Medulla oblongata (tissue), 1 donor: ENCODE results near the gene TSKS.
"Not testable (repeated sequence)": the region's sequence is repeated elsewhere in the genome, so short reads cannot be mapped to it uniquely, and the experiment has no call there.

Source experiments
- DNase-seq: peaks from one replicate; pipeline ENCODE4 v3.0.0-alpha.2; 2015; ENCODE audit errors: extremely low spot score

Gene TSKS

DNA sequence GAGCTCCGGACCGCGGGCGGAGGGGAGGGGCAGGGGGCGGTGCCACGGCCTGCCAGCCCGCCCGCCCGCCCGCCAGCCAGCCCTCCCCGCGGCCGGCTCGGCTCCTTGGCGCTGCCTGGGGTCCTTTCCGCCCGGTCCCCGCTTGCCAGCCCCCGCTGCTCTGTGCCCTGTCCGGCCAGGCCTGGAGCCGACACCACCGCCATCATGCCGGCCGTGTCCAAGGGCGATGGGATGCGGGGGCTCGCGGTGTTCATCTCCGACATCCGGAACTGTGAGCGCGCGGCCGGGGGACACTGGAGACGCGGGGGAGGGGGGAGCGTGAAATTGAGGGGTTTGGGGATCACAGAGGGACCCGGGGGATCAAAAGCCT is 3.8 kb upstream of the TSKS start, which contains the start of gene AP2A1:
TSS of gene AP2A1 (plus strand) at position 72 of the 370 bp plus-strand sequence. CDS start at position 205, 133 bp downstream.
- DNase-seq, result no peak

- DNase-seq, result peak; percentile 100
Observed at GRCh38 chr19:49766007-49766929, 3.2 kb upstream of the TSKS start.

DNA sequence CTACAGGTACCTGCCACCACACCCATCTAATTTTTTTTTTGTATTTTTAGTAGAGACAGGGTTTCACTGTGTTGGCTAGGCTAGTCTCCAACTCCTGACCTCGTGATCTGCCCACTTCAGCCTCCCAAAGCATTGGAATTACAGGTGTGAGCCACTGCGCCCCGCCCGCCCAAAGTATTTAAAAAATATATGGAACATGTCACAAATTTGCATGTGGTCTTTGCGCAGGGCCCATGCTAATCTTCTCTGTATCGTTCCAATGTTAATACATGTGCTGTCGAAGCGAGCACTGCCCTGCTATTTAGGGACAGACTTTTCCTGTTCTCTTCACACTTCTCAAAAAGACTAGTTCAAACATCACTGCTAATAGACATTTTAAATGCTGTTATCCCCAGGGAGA is 1.2 kb upstream of the TSKS start:
- DNase-seq, result no peak

DNA sequence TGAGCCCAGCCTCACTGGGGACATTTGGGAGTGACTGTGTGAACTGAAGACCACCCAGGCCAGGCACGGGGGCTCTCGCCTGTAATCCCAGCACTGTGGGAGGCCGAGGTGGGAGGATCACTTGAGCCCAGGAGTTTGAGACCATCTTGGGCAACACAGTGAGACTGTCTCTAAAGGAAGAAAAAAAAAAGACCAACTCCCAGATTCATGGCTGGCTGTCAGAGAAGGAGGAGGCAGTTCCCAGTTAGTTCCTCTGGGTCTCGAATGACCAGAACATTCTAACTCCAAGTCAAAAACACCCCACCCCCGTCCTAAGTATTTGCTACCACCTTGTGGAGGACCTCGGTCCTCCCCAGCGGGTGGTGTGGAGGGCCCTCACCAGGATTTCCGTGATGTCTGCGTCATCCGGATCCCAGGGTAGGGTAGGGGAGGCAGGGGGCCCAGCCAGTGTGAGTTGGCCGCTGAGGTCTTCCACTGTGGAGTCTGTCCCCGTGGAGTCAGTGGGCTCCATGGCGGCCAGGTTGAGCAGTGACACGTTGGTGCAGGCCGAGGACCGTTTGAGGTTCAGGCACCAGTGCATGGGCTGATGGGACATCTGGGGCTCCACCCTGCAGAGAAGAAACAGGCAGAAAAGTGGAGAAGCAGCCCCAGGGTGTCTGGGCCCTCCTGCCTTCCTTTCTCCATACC is 1.3 kb downstream of the TSKS start:
- DNase-seq, result no peak

- DNase-seq, result no peak
Observed at GRCh38 chr19:49761249-49761624, 1.9 kb downstream of the TSKS start.

GRCh38 chr19:49758292-49758691 is 4.8 kb downstream of the TSKS start:
- DNase-seq, result no peak

- no peak for DNase-seq
Observed at GRCh38 chr19:49755956-49756355, 7.2 kb downstream of the TSKS start.

DNA sequence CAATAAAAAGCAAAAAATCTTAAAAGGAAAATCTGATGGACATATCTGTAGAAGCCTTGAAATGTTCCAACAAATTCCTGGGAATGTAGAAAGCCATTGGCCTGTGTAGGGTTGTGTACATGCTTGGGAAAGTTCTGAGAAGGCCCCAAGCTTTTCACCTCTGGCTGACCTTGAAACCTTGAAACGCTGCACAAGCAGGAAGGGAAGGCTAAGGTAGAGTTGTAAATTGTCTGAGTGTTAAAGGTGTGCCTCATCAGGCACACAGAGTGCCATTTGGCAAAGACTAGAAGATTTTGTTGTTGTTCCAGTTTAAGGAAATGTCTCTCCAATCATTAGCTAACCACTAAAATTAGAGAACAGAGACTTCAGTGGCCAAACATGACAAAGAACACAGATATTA is 10.4 kb downstream of the TSKS start:
- DNase-seq, result no peak

GRCh38 chr19:49749771-49750170 is 13.3 kb downstream of the TSKS start:
- no peak for DNase-seq

DNA sequence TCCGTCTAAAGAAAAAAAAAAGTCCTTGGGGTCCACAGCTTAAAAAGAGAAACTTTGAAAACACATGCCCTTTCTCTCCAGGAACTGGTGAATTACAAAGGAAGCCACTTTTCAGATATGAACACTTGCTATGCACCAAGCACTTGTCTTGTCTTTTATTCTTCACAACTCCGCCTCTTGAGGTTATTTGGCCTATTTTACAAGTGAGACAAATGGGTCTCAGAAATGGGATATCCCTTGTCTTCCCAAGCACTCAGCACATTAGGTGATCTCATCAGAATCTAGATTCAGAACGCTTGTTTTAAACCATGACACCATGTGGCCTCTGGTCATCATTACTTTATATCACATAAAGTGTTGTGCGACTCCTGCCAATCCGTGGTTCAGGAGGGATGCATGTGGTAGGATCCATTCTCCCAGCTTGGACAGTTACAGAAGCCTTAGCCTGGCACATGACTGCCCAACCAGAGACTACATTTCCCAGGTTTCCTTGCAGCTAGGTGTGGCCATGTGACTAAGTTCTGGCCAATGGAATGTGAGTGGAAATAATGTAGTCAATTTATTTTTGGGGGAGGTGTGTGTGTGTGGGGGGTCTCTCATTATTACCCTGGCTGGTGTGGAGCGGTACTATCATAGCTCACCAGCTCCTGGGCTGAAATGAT is 13.9 kb downstream of the TSKS start:
- no peak for DNase-seq

DNA sequence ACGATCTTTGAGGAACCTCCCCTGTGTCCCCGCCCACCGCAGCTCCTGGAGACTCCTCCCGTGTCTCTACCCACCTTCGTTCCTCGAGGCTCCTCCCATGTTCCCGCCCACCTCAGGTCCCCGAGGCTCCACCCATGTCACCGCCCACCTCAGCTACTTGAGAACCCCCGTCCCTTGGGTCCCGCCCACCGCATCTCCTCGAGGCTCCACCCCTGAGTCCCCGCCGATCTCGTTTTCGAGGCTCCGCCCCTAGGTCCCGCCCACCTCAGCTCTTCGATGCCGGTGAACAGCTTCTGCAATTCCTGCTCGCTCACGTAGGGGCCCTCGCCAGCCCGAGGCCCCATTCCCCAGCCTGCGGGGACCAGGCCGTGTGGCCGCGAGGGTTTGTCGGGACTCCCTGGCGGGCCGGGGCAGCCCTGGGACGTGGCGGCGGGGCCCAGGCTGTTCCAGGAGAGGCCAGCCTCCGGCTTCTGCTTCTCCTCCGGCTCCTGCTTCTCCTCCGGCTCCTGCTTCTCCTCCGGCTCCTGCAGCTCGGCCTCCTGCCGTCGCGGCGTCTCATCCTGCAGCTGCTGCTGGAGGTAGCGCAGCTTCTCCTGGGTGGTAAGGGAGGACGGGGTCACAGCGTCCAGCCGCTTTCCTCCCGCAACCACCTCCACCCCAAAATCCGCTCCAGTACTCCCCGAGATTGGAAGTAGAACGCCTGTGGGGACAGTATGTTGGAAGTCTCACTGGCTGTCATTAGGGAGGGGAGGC is 16.7 kb downstream of the TSKS start:
- DNase-seq, result no peak

DNA sequence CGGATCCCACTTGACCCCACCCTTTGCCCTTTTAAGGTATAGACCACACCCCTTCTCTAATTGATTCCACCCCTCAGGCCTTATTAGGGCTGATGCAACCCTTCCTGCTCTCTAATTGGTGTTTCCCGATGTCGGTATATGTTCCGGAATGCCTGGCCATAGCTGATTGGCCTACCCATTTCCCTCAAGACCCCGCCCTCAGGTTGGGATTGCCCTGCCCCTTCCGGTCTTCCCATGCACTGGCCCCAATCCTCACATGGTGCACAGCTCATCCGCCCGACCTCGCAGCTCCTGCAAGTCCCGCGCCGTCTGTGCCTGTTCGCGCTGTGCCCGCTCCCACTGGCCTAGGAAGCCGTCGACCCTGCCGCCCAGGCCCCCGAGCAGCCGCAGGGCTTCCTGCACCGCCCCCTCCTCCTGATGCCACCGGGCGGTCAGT is 18.1 kb downstream of the TSKS start:
- no peak for DNase-seq

DNA sequence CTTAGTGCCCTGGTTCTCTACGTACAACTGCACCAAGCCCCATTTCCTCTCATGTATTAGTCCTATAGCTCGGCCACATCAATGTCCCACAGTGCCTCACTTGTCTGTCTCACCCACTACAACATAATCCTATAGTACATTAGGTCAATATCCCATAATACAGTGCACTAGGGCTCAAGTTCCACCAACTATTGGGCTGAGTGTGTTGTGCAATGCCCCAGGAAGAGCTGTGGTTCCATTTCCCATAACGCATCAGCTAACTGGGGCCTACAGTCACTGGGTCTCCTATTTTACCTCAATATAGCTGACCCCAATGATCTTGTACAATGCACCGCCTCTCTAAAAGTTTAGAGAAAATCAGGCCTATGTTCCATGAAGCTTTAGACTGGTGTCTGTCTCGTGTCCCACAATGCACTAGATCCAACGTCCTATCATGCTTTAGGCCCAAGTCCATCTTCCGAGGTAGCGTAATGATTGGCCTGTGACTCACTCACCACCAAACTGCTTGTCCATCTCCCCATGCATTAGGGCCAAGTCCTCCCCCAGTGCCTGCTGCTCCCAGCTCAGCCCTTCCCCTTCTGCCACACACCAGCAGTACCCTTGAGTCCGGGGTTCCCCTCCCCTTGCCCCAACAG is 21.8 kb downstream of the TSKS start:
- no peak for DNase-seq

GRCh38 chr19:49739933-49740332 is 23.2 kb downstream of the TSKS start:
- no peak for DNase-seq

- no peak for DNase-seq
Observed at GRCh38 chr19:49739098-49739497, 24.0 kb downstream of the TSKS start.

DNA sequence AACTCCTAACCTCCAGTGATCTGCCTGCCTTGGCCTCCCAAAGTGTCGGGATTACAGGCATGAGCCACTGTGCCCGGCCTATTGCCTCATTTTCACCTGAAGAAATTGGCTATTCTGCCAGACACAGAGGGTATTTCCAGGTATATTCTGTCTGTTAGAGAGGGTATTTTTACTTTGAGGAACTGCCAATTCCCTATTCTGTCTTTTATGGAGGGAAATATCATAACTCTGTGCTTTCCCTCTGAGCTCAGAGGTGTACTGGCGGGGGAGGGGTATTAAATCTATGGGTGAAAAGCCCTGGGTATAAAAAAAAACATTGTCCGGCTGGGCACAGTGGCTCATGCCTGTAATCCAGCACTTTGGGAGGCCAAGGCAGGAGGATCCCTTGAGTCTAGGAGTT is 24.8 kb downstream of the TSKS start:
- no peak for DNase-seq

DNA sequence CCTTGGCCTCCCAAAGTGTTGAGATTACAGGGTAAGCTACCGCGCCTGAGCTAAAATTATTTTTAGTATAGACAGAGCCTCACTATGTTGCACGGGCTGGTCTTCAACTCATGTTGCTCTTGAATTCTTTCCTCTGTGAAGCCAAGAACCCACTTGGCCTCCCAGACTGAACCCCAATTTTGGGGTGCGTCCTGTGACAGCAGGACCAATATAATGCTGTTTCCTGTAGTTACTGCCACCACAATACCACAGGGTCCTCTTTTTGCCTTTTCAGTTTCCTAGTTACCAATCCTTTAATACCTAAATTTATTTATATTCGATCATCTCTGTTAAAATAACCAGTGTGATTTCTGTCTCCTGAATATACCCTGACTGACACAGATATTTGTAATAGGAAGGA is 32.9 kb downstream of the TSKS start:
- DNase-seq, result no peak

- no peak for DNase-seq
Observed at GRCh38 chr19:49727217-49728030, 35.7 kb downstream of the TSKS start.

GRCh38 chr19:49719420-49719819 is 43.7 kb downstream of the TSKS start:
- not testable (repeated sequence) for DNase-seq

- DNase-seq, result no peak
Observed at GRCh38 chr19:49718991-49719390, 44.1 kb downstream of the TSKS start.
